ENCODE results near the gene WDR31.
A peak's percentile ranks its signal among the peaks of the same experiment; 100 is the strongest.

WDR31 gene

DNA sequence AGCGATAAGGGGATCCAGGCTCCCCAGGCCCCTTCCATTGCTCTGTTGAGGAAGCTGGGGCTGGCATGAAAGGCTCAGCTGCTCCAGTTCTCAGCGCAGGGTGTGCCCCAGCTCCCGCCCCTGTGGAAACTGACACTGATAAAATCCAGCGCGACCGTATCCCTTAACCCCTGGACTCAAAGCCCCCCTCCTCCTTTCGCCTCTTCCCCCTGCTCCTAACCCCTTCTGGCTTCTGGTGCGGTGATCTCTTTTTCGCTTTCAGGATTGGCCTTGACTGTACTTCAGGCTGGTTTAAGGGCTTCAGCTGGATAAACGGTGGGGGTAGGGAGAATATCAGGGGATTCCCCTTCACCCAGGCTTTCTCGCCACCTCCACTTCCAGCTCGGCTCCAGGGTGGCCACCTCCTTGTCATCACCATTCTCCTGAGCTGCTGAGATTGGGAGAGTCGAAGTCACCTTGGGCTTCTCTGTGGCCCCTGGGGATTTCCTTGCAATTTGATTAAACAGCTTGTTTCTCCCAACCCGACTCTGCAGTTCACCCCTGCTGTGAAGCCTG, 10.1 kb upstream of the WDR31 start:
- TF ChIP-seq CEBPB (IDR thresholded peaks at IDR 0.05): no peak
- TF ChIP-seq CREB1 (IDR thresholded peaks at IDR 0.05; ENCODE audit: low read depth): no peak
- no peak for TF ChIP-seq NFIC (IDR thresholded peaks at IDR 0.05)
- no peak for TF ChIP-seq TEAD4 (IDR thresholded peaks at IDR 0.05)
- TF ChIP-seq YY1 (IDR thresholded peaks at IDR 0.05; ENCODE audit: low read depth): no peak
- no peak for TF ChIP-seq ZBTB7A (IDR thresholded peaks at IDR 0.05; ENCODE audit: low read depth)
- no peak for TF ChIP-seq MAX (IDR thresholded peaks at IDR 0.05)
- TF ChIP-seq, protein P1, sequence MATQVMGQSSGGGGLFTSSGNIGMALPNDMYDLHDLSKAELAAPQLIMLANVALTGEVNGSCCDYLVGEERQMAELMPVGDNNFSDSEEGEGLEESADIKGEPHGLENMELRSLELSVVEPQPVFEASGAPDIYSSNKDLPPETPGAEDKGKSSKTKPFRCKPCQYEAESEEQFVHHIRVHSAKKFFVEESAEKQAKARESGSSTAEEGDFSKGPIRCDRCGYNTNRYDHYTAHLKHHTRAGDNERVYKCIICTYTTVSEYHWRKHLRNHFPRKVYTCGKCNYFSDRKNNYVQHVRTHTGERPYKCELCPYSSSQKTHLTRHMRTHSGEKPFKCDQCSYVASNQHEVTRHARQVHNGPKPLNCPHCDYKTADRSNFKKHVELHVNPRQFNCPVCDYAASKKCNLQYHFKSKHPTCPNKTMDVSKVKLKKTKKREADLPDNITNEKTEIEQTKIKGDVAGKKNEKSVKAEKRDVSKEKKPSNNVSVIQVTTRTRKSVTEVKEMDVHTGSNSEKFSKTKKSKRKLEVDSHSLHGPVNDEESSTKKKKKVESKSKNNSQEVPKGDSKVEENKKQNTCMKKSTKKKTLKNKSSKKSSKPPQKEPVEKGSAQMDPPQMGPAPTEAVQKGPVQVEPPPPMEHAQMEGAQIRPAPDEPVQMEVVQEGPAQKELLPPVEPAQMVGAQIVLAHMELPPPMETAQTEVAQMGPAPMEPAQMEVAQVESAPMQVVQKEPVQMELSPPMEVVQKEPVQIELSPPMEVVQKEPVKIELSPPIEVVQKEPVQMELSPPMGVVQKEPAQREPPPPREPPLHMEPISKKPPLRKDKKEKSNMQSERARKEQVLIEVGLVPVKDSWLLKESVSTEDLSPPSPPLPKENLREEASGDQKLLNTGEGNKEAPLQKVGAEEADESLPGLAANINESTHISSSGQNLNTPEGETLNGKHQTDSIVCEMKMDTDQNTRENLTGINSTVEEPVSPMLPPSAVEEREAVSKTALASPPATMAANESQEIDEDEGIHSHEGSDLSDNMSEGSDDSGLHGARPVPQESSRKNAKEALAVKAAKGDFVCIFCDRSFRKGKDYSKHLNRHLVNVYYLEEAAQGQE (IDR thresholded peaks at IDR 0.05; ENCODE audit: low read depth): no peak
- TF ChIP-seq EP300 (IDR thresholded peaks at IDR 0.05; ENCODE audit: borderline replicate concordance): no peak
- TF ChIP-seq EGR1 (IDR thresholded peaks at IDR 0.05): no peak
- no peak for TF ChIP-seq TAF1 (IDR thresholded peaks at IDR 0.05; ENCODE audit: low read depth)
- TF ChIP-seq RAD21 (IDR thresholded peaks at IDR 0.05; ENCODE audit: low read depth): no peak
- TF ChIP-seq TCF12 (IDR thresholded peaks at IDR 0.05; ENCODE audit: low read depth): no peak
- TF ChIP-seq FOXM1 (IDR thresholded peaks at IDR 0.05; ENCODE audit: borderline replicate concordance, low read depth): no peak

DNA sequence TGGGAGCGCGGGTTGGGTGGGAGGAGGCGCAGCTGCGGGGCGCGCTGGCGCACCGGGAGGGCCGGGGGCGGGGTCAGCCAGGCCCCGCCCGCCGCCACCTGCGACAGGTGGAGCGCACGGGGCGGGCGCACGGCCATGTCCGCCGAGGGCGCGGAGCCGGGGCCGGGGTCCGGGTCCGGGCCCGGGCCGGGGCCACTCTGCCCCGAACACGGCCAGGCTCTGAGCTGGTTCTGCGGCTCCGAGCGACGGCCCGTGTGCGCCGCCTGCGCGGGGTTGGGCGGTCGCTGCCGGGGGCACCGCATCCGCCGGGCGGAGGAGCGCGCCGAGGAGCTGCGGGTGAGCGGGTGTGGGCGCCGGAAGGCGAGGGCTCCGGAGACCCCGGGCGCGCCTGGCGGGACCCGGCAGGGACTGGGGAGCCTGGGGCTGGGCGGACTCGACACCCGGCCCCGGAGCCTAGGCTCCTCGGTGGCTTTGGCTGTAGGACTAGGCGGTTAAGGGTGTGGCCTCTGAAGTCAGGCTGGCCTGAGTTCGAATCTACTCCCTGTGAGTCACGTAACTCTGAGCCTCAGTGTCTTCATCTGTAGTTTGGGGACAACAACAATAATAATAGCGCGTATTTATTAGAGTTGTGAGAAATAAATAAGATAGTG, 9.5 kb upstream of the WDR31 start, which contains the start of gene BSPRY:
Gene BSPRY (plus strand): TSS at position 97 of the 650 bp plus-strand sequence. CDS start 39 bp downstream, at position 136.
- peak; percentile 65 for TF ChIP-seq ZBTB7A (IDR thresholded peaks at IDR 0.05; ENCODE audit: low read depth)
- no peak; the same call in 1 of the 2 replicates for TF ChIP-seq MAX (IDR thresholded peaks at IDR 0.05)
- no peak for TF ChIP-seq CEBPB (IDR thresholded peaks at IDR 0.05)
- TF ChIP-seq EP300 (IDR thresholded peaks at IDR 0.05; ENCODE audit: borderline replicate concordance): 0 out of 2 replicates have a peak, but pooled peaks have one; percentile 13
- peak; percentile 57; the same call in 1 of the 2 replicates for TF ChIP-seq YY1 (IDR thresholded peaks at IDR 0.05; ENCODE audit: low read depth)
- no peak for TF ChIP-seq USF1 (IDR thresholded peaks at IDR 0.05)
- TF ChIP-seq, protein P1 (IDR thresholded peaks at IDR 0.05; ENCODE audit: low read depth): no peak
- TF ChIP-seq TAF1 (IDR thresholded peaks at IDR 0.05; ENCODE audit: low read depth): peak; percentile 36; the same call in 1 of the 2 replicates
- no peak for TF ChIP-seq CREB1 (IDR thresholded peaks at IDR 0.05; ENCODE audit: low read depth)
- peak; percentile 38; the same call in 1 of the 2 replicates for TF ChIP-seq TCF12 (IDR thresholded peaks at IDR 0.05; ENCODE audit: low read depth)
- TF ChIP-seq EGR1 (IDR thresholded peaks at IDR 0.05): no peak

- TF ChIP-seq YY1 (IDR thresholded peaks at IDR 0.05; ENCODE audit: low read depth) (no peak), TCF12 (IDR thresholded peaks at IDR 0.05; ENCODE audit: low read depth) (no peak), USF1 (IDR thresholded peaks at IDR 0.05) (no peak), TAF1 (IDR thresholded peaks at IDR 0.05; ENCODE audit: low read depth) (no peak), ZBTB7A (IDR thresholded peaks at IDR 0.05; ENCODE audit: low read depth) (no peak), FOXM1 (IDR thresholded peaks at IDR 0.05; ENCODE audit: borderline replicate concordance, low read depth) (no peak), MAX (IDR thresholded peaks at IDR 0.05) (no peak), EP300 (IDR thresholded peaks at IDR 0.05; ENCODE audit: borderline replicate concordance) (no peak), CREB1 (IDR thresholded peaks at IDR 0.05; ENCODE audit: low read depth) (no peak), EGR1 (IDR thresholded peaks at IDR 0.05) (no peak), TEAD4 (IDR thresholded peaks at IDR 0.05) (no peak), NFIC (IDR thresholded peaks at IDR 0.05) (no peak), CEBPB (IDR thresholded peaks at IDR 0.05) (no peak), RAD21 (IDR thresholded peaks at IDR 0.05; ENCODE audit: low read depth) (no peak)
- TF ChIP-seq, protein P1 (IDR thresholded peaks at IDR 0.05; ENCODE audit: low read depth): no peak
These were observed 9.0 kb upstream of the WDR31 start for GRCh38 chr9:113349066-113349444.
